ENCODE results near the gene ASTN1.

ASTN1 gene

GRCh38 chr1:177162243-177162642 lies 2.3 kb downstream of the ASTN1 start:
- no peak for DNase-seq

- no peak for DNase-seq
Measured at GRCh38 chr1:177146499-177146898, 18.0 kb downstream of the ASTN1 start.

GRCh38 chr1:177145106-177146070 lies 19.1 kb downstream of the ASTN1 start:
- DNase-seq: no peak

- DNase-seq: no peak
Measured at GRCh38 chr1:177142791-177143271, 21.7 kb downstream of the ASTN1 start.

GRCh38 chr1:177142010-177142409 lies 22.5 kb downstream of the ASTN1 start:
- DNase-seq: no peak

DNA sequence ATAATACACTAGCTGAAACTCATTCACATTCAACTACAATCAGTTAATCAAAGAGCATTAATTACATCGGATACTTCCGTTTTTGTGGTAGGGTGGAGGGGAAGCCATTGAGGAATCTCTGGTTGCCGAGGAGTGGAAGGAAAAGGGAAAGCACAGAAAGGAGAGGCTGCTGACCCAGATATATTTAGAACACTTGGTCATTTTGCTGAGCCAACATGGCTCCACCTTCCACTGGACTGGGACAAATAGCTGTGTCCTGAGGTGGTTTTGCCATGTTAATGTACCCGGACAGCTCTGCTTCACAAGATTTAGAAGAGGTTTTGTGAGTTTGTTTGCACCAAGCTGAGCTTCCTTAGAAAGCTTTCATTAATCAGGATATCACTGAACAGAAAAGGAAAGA lies 26.2 kb downstream of the ASTN1 start:
- DNase-seq: no peak

- no peak for DNase-seq
Measured at GRCh38 chr1:177137814-177138213, 26.7 kb downstream of the ASTN1 start.

DNA sequence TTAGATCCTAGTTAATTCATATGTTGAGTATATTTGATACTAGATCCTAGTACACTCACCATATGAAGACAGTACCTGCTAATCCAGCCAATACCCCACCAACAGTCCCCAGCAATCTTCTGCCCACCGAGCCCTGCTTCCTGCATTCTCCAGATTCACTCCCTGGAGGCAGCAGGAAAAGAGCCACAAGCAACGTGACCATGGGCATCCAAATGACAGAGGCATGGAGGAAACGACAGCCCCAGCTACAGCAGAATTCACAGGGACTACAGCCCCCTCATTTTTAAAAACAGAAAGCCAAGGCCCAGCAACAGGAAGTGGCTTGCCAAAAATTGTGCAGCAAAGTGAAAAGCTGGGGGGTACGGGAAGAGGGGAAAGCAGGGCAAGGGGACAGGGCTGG lies 29.3 kb downstream of the ASTN1 start:
- no peak for DNase-seq

- DNase-seq: no peak
Measured at GRCh38 chr1:177133977-177134538, 30.5 kb downstream of the ASTN1 start.

- no peak for DNase-seq
Measured at GRCh38 chr1:177132141-177132540, 32.4 kb downstream of the ASTN1 start.

DNA sequence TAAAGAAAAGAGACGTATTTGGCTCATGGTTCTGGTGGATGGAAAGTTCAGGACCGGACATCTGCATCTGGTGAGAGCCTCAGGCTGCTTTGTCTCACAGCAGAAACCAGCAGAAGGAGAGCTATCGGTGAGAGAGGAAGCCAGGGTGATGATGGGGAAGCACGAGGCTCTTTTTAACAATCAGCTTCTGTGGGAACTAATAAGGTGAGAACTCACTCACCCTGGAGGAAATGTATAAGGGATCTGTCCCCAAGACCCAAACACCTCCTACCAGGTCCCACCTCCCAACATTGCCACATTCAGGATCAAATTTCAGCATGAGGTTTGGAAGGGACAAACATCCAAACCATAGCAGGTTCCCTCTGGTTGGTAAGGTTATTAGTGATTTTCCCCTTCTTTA lies 32.8 kb downstream of the ASTN1 start:
- DNase-seq: no peak

- DNase-seq: no peak
Measured at GRCh38 chr1:177130451-177130945, 34.0 kb downstream of the ASTN1 start.

DNA sequence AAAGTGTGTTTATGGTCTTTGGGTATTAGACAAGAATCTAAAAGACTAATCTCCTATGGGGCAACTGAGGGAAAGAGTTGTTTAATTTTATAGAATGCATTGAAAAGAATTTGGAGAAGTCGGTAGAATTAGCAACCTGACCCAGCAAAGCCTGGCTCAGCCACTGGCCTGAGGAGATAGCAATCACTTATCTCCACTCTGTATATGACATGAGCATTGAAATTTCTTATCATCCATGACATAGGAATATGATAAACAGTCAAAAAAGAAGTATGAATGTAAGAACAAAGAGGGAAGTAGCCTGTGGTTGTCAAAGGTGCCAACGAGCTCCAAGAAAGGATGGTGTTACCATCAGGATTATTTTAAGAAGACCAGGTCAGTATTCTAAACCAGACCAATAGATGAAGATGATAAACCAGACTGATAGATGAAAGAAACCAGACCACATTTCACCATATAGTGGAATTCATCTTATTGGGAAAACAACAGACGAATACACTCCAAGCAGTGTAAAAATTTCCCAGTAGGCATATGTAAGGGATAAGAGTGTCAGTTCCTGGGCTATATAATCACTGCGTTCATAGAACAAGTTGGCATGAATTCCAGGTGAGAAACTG lies 35.7 kb downstream of the ASTN1 start:
- no peak for DNase-seq

- DNase-seq: no peak
Measured at GRCh38 chr1:177126267-177126666, 38.2 kb downstream of the ASTN1 start.

DNA sequence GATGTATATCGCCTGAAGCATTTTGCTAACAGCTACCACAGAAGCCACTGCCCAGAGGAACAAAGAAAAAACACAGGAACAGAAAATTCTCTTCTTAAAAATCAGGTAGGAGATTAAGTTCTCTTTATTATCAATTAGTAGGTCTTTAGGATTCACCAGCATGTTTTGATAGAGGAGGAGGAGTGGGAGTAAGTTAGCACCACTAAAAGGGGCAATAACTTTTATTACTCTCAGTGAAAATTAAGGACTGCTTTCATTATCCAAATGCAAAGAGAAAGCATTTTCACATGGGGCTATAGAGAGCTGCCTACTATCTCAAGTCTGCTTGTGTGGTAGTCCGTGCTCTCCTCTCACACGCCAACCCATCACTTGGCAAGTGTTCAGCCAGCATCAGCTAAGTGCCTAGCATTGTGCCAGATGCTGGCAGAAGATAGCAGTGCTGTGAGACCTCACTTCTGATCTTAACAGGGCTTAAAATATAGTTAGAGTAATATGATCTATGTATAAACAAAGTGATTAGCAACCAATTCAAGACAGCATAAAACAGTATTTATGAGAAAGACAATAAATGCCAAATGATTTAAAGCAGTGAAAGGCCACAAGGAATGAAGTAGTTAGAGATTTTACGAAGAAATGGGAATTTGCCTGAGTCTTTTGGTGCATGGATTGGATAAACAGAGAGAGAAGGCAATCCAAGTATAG lies 39.8 kb downstream of the ASTN1 start:
- DNase-seq: no peak

DNA sequence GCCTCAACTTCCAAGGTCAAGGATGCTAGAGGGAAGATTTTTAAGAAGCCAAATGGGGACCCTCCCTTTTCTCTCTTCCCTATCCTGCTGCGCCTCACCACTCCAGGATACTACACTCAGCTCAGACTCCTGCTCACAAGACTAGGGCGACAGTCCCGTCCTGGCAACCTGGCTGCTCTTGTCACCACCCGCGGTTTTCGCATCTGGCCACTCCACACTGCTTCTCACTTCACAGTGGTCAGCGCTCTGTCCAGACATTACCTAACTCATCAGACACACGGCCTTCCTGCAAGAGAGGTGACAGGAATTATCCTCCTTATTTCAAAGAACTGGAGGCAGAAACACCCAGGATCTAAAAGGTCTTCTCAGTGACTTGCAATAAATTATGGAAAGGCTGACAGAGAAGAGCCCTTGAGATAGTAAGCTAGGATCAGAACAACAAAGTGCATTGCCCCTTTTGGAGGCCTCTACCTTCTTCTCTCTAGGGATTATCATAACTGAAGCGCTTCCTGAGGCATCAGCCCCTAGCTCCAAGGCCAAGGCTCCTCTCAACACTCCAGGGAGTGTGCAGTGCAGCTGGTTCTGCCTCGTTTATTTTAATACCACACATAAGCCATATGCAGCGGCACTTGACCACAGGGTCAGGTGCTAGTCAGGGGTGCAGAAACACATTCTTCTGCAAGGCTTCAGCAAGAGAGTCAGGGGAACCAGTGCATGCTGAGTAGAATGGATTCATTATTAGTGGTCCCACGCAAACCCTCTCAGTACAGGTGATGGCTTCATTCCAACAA lies 41.9 kb downstream of the ASTN1 start:
- no peak for DNase-seq

- no peak for DNase-seq
Measured at GRCh38 chr1:177119311-177119710, 45.2 kb downstream of the ASTN1 start.

DNA sequence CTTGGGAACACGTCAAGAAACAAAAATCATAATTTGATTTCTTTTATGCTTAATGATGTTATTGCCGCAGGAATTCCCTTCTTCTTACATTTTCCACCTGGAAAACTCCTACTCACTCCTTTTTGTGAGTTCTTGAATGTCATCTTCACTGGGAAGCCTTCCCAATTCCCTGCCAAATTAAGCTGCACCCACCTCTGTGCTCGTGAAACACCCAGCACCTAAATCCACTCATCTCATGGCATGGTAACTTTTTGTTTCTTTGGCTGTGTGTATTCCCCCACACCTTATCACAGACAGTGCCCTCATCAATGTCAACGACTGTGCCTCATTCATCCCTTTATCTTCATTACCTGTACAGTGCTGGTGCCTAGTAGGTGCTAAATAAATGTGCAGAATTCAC lies 45.6 kb downstream of the ASTN1 start:
- DNase-seq: no peak

- DNase-seq: no peak
Measured at GRCh38 chr1:177116941-177117340, 47.6 kb downstream of the ASTN1 start.

DNA sequence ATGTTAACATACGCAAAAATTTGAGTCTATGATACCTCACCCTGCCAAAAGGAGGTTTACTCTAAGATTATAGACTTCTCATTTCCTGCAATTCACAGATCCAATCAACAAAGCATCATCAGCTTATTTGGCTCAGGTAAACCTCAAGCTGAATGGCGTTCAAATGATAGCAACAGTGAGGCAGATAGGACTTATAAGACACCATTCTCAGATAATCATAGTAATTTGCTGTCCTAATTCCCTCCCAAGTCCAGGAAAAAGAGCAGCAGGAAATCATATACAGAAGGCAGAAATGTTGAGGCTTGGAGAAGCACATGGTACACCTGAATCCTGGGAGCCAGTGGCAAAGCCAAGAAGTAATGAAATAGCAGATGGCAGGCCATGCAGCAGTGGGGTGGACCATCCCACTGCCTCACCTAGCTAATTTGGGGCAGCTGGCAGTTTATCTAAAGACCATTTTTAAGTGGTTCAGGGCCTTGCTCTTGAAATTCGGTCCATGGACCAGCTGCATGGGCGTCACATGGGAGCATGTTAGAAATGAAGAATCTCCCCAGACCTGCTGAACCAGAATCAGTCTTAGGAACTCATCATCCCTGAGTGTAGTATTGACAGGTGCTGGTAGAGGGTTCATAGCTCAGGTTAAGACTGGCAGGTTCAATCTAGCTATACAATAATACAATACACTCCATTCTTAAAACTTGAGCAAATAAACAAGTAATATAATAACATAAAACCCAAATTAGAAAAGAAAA lies 57.7 kb downstream of the ASTN1 start:
- no peak for DNase-seq

DNA sequence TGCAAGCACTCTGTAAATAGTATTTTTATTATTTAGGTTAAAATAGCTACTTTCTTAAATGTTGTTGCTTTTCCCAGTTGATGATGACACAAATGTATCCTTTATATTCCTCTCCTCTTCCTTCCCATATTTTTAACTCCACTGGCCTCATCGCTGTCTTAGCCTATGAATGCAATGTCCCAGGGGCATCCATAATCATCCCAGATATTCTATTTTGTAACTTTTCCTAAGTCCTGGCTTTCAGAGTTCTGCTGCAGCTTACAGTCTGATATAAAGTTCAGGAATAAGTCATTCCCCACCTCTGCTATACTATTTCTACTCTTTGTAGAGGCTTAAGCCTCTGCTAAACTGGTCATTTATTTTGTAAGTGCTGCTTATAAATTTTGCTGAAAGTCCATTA lies 58.3 kb downstream of the ASTN1 start:
- DNase-seq: no peak
